ENCODE data around the gene TM6SF1. TPM values are rescaled to one million over a fixed set of nuclear protein-coding genes. Genes with fewer than 3 reads are reported as not detected.

Gene TM6SF1
- total and polyA plus RNA-seq, 2 of the 8 experiments (the other 6 are each of a cell fraction or from before 2014, with no cell fraction given) = 0.74 to 1.0 TPM

GRCh38 chr15:83087576-83087975 is 19.9 kb upstream of the TM6SF1 start:
- POLR2A ChIA-PET (ENCODE audit: partially characterized antibody) = no interaction called here
- H3K18ac ChIP-seq (ENCODE audit: extremely low read depth, low read length) = no peak overlapping the region
- H3K27ac ChIP-seq (ENCODE audit: low read depth, low read length) = no peak overlapping the region
- H3K4ac ChIP-seq (replicated peaks; ENCODE audit: insufficient read length, low read depth, low read length) = no peak overlapping the region
- H2BK5ac ChIP-seq (ENCODE audit: low read depth, low read length) = no peak overlapping the region
- H3K23me2 ChIP-seq (ENCODE audit: low read depth, low read length) = no peaks in the 10 kb centered on the region
- H3K4me2 ChIP-seq (ENCODE audit: insufficient read depth in 1 of 2, low read depth in 2 of 2, low read length in 2 of 2) = no peak overlapping the region
- H3K23ac ChIP-seq (ENCODE audit: insufficient read length) = no peak overlapping the region
- no peak overlapping the region for H2BK12ac ChIP-seq (ENCODE audit: low read depth, low read length)
- H3K4me3 ChIP-seq (ENCODE audit: extremely low read depth in 1 of 4, insufficient read depth in 2 of 4, low read depth in 3 of 4, low read length in 4 of 4) = no peak overlapping the region; a peak in 1 of 8 replicates
- H4K20me1 ChIP-seq (replicated peaks in 1 of 2; ENCODE audit: control insufficient read depth in 1 of 2, insufficient read depth in 2 of 2, low read length in 2 of 2) = no peaks in the 10 kb centered on the region
- 93% methylated on average over 2 of the region's 2 CpGs; no CpG with 5 or more reads in 1 of the 2 experiments for WGBS, 2 experiments (ENCODE audit: extremely low coverage in 1 of 2, insufficient coverage in 1 of 2, insufficient read length in 1 of 2, insufficient replicate concordance in 2 of 2, low coverage in 1 of 2, low lambda C conversion rate in 2 of 2, missing lambda C conversion rate in 1 of 2)
- no peaks in the 10 kb centered on the region for H3K36me3 ChIP-seq (ENCODE audit: control insufficient read depth in 2 of 4, insufficient read depth in 4 of 4, low read length in 3 of 4)
- TF ChIP-seq CTCF (IDR thresholded peaks at IDR 0.05; ENCODE audit: control extremely low read depth in 1 of 3, insufficient read depth in 1 of 3, low read depth in 1 of 3, low read length in 3 of 3) (no peak), SIX5 (IDR thresholded peaks at IDR 0.05; ENCODE audit: low read depth, low read length) (no peak), TAF7 (optimal IDR thresholded peaks at IDR 0.05; ENCODE audit: borderline replicate concordance, low read depth, low read length) (no peak), EP300 (IDR thresholded peaks at IDR 0.05; ENCODE audit: borderline replicate concordance in 1 of 2, low read depth in 2 of 2, low read length in 2 of 2) (no peak), SIN3A (conservative IDR thresholded peaks at IDR 0.05 in 1 of 2, IDR thresholded peaks at IDR 0.05 in 1 of 2; ENCODE audit: low read depth in 1 of 2, low read length in 2 of 2) (no peak), PHF8 (conservative IDR thresholded peaks at IDR 0.05; ENCODE audit: low read depth, low read length) (no peak), CHD2 (IDR thresholded peaks at IDR 0.05; ENCODE audit: low read length) (no peak), RFX5 (IDR thresholded peaks at IDR 0.05; ENCODE audit: borderline replicate concordance, low read depth, low read length) (no peak), RAD21 (IDR thresholded peaks at IDR 0.05 in 1 of 2, conservative IDR thresholded peaks at IDR 0.05 in 1 of 2; ENCODE audit: low read depth in 2 of 2, low read length in 2 of 2) (no peak), POLR2AphosphoS5 (IDR thresholded peaks at IDR 0.05; ENCODE audit: low read depth, low read length) (no peak), MAX (IDR thresholded peaks at IDR 0.05) (no peak)
- no peaks in the 10 kb centered on the region for H3K9me3 ChIP-seq (ENCODE audit: insufficient read depth in 2 of 2, low read depth in 1 of 2, low read length in 1 of 2)
- no peaks in the 10 kb centered on the region for H3K4me1 ChIP-seq (replicated peaks in 1 of 4; ENCODE audit: control insufficient read depth in 3 of 4, insufficient read depth in 4 of 4, low read length in 3 of 4)
- H2BK120ac ChIP-seq (replicated peaks; ENCODE audit: low read depth, low read length) = no peak overlapping the region
- no peak overlapping the region for H2BK20ac ChIP-seq (ENCODE audit: low read length)
- H3K79me2 ChIP-seq (ENCODE audit: control insufficient read depth in 1 of 2, insufficient read depth in 2 of 2, low read length in 2 of 2) = no peaks in the 10 kb centered on the region
- H3K9ac ChIP-seq (replicated peaks in 1 of 4; ENCODE audit: extremely low read depth in 1 of 4, low read depth in 3 of 4, low read length in 3 of 4) = no peak overlapping the region
- H4K91ac ChIP-seq (replicated peaks; ENCODE audit: insufficient read length, low read length) = no peak overlapping the region
- no peak overlapping the region for H4K5ac ChIP-seq (ENCODE audit: insufficient read length, low read depth, low read length)
- FAIRE-seq = no peak
- CTCF ChIA-PET (ENCODE audit: partially characterized antibody) = interaction anchor here (0.6 to 1.1 kb wide), 5 partner anchors 27 to 1933 kb away, joined by 3 to 4 read pairs (median 3); no protein-coding TSS in a partner anchor
- no peak overlapping the region for H2BK15ac ChIP-seq (ENCODE audit: low read length)
- H2AFZ ChIP-seq (ENCODE audit: low read length) = no peak overlapping the region
- no peaks in the 10 kb centered on the region for H3K79me1 ChIP-seq (ENCODE audit: low read depth, low read length)
- no peak overlapping the region for H3K56ac ChIP-seq (replicated peaks; ENCODE audit: insufficient read length, low read depth, low read length)
- H2AK5ac ChIP-seq (ENCODE audit: low read depth, low read length) = no peak overlapping the region
- no peak overlapping the region for H4K8ac ChIP-seq (ENCODE audit: extremely low read depth, insufficient read depth, low read length)
- no peaks in the 10 kb centered on the region for H3K27me3 ChIP-seq (replicated peaks in 1 of 4; ENCODE audit: control insufficient read depth in 3 of 4, extremely low read depth in 1 of 4, insufficient read depth in 3 of 4, low read length in 3 of 4)
- DNase-seq (ENCODE audit: low read depth in 1 of 2, low spot score in 2 of 2) = no peak
- no peak overlapping the region for H3K14ac ChIP-seq (ENCODE audit: insufficient read length)

Data from H1 (cell line).